HUDEP-2 (cell line): Measurements from ENCODE around the gene HPS1.

Experiments used
- DNase-seq, 76 experiments: peaks; one replicate each; lab custom pipeline; 2025; ENCODE audit not compliant: unreplicated experiment in 76 of 76; lab: John Stamatoyannopoulos, UW

HPS1 gene

GRCh38 chr10:98465866-98466265 is 19.1 kb upstream of the HPS1 start:
- DNase-seq: peak in 1 of 76 experiments; percentile 3

- DNase-seq: peak in 49 of 76 experiments; percentile 8 to 70 (median 39)
Observed at GRCh38 chr10:98463976-98464754, 17.4 kb upstream of the HPS1 start.

GRCh38 chr10:98463016-98463415 is 16.3 kb upstream of the HPS1 start:
- DNase-seq: peak in 74 of 76 experiments; percentile 4 to 89 (median 56)

- DNase-seq: no peak
Observed at GRCh38 chr10:98461500-98461842, 14.7 kb upstream of the HPS1 start.

GRCh38 chr10:98460837-98461499 is 14.2 kb upstream of the HPS1 start:
- DNase-seq: peak in 74 of 76 experiments; percentile 41 to 98 (median 87)

GRCh38 chr10:98458809-98459784 is 12.4 kb upstream of the HPS1 start:
- no peak for DNase-seq

- peak in 31 of 76 experiments; percentile 3 to 65 (median 30) for DNase-seq
Observed at GRCh38 chr10:98457721-98458120, 11.0 kb upstream of the HPS1 start.

GRCh38 chr10:98456686-98457482 is 10.1 kb upstream of the HPS1 start:
- DNase-seq: no peak

- no peak for DNase-seq
Observed at GRCh38 chr10:98456043-98456570, 9.4 kb upstream of the HPS1 start.

GRCh38 chr10:98453729-98454128 is 7.0 kb upstream of the HPS1 start:
- no peak for DNase-seq

GRCh38 chr10:98450618-98451017 is 3.9 kb upstream of the HPS1 start:
- no peak for DNase-seq

GRCh38 chr10:98449287-98449686 is 2.6 kb upstream of the HPS1 start:
- DNase-seq: no peak

GRCh38 chr10:98446151-98446660 is 529 bp downstream of the HPS1 start:
- DNase-seq: peak in 23 of 76 experiments; percentile 6 to 61 (median 35)

GRCh38 chr10:98445200-98445812 is 1.4 kb downstream of the HPS1 start:
- no peak for DNase-seq

GRCh38 chr10:98444314-98445006 is 2.3 kb downstream of the HPS1 start:
- no peak for DNase-seq

- no peak for DNase-seq
Observed at GRCh38 chr10:98438715-98439114, 8.0 kb downstream of the HPS1 start.

GRCh38 chr10:98436704-98437103 is 10.0 kb downstream of the HPS1 start:
- no peak for DNase-seq

GRCh38 chr10:98435178-98435577 is 11.6 kb downstream of the HPS1 start:
- no peak for DNase-seq
